ENCODE data around the gene ZNF146.
"Not testable (repeated sequence)": the region's sequence is repeated elsewhere in the genome, so short reads cannot be mapped to it uniquely, and the experiment has no call there.

ZNF146 gene

DNA sequence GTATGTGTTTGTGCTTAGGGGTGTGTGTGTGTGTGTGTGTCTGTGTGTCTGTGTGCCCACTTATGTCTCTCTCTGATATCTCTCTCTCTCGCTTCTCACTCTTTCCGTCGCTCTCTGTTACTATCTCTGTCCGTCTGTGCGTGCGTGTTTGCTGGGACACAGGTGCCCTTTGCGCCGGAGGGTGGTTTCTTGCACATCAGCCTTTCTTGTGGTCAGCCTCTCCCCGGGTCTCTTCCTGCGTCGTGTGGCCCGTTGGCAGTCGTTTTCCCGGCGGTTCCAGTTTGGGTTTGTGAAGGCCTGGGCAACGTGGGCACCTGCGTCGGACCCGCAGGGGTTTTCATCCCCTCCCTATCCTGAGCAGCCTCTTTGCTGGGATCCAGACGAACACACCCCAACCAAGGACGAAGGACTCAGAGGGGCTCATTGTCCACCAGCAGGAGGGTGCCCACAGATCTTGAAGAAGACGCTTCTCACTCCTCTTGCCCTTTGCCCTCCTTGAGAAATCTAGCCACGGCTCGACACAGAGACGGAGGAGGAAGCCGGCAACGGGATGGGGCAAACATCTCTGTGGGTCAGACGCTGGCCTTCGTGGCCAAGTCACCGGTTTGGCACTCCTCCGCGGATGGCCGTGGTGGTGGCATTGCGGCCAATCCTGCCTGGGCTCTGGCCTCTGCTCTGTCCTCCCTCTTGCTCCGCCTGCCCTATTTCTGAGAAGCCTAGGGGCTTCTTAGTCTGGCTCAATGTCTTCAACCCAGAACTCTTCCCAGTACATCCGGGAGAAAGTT, 52.3 kb downstream of the ZNF146 start:
- no peak overlapping the region for H3K4me3 ChIP-seq (ENCODE audit: low read length)
- no peaks in the 10 kb centered on the region for H3K36me3 ChIP-seq (ENCODE audit: insufficient read depth, low read length)
- no peak overlapping the region for H2AFZ ChIP-seq (ENCODE audit: low read depth, low read length)
- H3K27me3 ChIP-seq (ENCODE audit: insufficient read depth, low read length): no peaks in the 10 kb centered on the region
- no peaks in the 10 kb centered on the region for H3K4me1 ChIP-seq (ENCODE audit: insufficient read depth, low read length)
- peaks cover 18% of the 10 kb centered on the region for H3K9me3 ChIP-seq (ENCODE audit: low read length)

DNA sequence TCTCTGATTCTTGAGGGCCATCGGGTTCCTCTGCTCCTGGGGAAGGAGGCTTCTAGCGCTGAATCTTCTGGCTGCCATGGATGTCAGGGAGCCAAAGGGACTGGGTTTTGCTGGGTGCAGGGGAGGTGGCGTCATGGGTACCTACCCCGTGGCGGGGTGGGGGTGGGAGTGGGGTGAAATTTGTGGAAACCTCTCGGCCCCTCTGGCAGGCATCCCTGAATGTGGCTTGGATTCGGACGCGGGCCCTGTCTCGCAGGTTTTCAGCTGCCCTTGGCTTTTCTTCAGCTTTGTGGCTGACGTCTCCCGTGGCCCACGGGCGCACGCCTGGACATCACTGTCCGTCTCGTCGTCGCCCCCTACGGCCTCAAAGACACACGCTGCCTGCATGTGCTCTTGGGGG, 53.2 kb downstream of the ZNF146 start:
- not testable (repeated sequence) for H3K27me3 ChIP-seq (ENCODE audit: insufficient read depth, low read length); H3K4me1 ChIP-seq (ENCODE audit: insufficient read depth, low read length); H3K36me3 ChIP-seq (ENCODE audit: insufficient read depth, low read length); H2AFZ ChIP-seq (ENCODE audit: low read depth, low read length); H3K4me3 ChIP-seq (ENCODE audit: low read length)
- H3K9me3 ChIP-seq (ENCODE audit: low read length): peaks cover 18% of the 10 kb centered on the region

- not testable (repeated sequence) for H3K4me3 ChIP-seq (ENCODE audit: low read length); H3K36me3 ChIP-seq (ENCODE audit: insufficient read depth, low read length); H3K4me1 ChIP-seq (ENCODE audit: insufficient read depth, low read length); H3K27me3 ChIP-seq (ENCODE audit: insufficient read depth, low read length); H2AFZ ChIP-seq (ENCODE audit: low read depth, low read length)
- peaks cover 18% of the 10 kb centered on the region for H3K9me3 ChIP-seq (ENCODE audit: low read length)
These were observed 53.7 kb downstream of the ZNF146 start for GRCh38 chr19:36268591-36268990.

- H3K4me3 ChIP-seq (ENCODE audit: low read length); H3K4me1 ChIP-seq (ENCODE audit: insufficient read depth, low read length); H3K27me3 ChIP-seq (ENCODE audit: insufficient read depth, low read length); H2AFZ ChIP-seq (ENCODE audit: low read depth, low read length); H3K36me3 ChIP-seq (ENCODE audit: insufficient read depth, low read length): not testable (repeated sequence)
- H3K9me3 ChIP-seq (ENCODE audit: low read length): peaks cover 18% of the 10 kb centered on the region
These were observed 54.4 kb downstream of the ZNF146 start for GRCh38 chr19:36269295-36269694.

Measured in neuron (in vitro differentiated cells).